H1 (cell line): Measurements from ENCODE around the gene EML5. TPM values are rescaled to one million over a fixed set of nuclear protein-coding genes. Genes with fewer than 3 reads are reported as not detected.

Source experiments
- CHD1 ChIP-seq: IDR thresholded peaks from 2 replicates; pipeline ENCODE4 v1.6.1; 2012; ENCODE audit warnings: low read depth, low read length, improper control_type of control experiment
- KDM4A ChIP-seq: IDR thresholded peaks from one replicate; pipeline ENCODE4 v1.7.1; 2012; ENCODE audit warnings: low read depth, mild to moderate bottlenecking, moderate library complexity, low read length, inconsistent platforms; ENCODE audit not compliant: severe bottlenecking
- NANOG ChIP-seq: IDR thresholded peaks from 2 replicates; pipeline ENCODE4 v1.6.1; 2011; ENCODE audit warnings: low read length, low read depth, mild to moderate bottlenecking, inconsistent platforms; ENCODE audit not compliant: insufficient read depth, poor library complexity, severe bottlenecking
- SIRT6 ChIP-seq: IDR thresholded peaks from one replicate; pipeline ENCODE4 v1.7.1; 2012; ENCODE audit warnings: low read length, inconsistent platforms
- SUZ12 ChIP-seq: fragments of 200-600 bp; sonication (generic); IDR thresholded peaks from 2 replicates; pipeline ENCODE4 v1.6.1; 2012; ENCODE audit warnings: mild to moderate bottlenecking, inconsistent platforms, low read length, moderate library complexity, mixed read lengths
- polyA plus RNA-seq, 7 experiments: library from polyadenylated mRNA; depleted of rRNA in 3 of 7; stranded (reverse) in 5 of 7; unstranded in 2 of 7; fragments of >200 nt in 5 of 7; fragments of 200-250 nt in 2 of 7; gene quantifications; 1 replicate in 5 of 7; 2 replicates in 1 of 7; 4 replicates in 1 of 7; pipeline versions ENCODE4 v1.2.1 to v1.2.3, GENCODE V29; 2011 to 2013; ENCODE audit warnings: missing spikeins in 2 of 7, mixed read lengths in 2 of 7
- total RNA-seq: library from RNA; stranded (reverse); fragmentation: NEBNext Ultra II Directional; extraction: Animal tissue kit (Norgen Biotek cat#: 25700); gene quantifications from 2 replicates; pipeline ENCODE4 v1.2.1, GENCODE V29; 2021

Gene EML5
- total and polyA plus RNA-seq, 2 of the 8 experiments (the other 6 are each of a cell fraction or from before 2014, with no cell fraction given): 0.39 to 0.88 TPM

- TF ChIP-seq CHD1 (no peak), KDM4A (no peak), NANOG (no peak), SIRT6 (no peak), SUZ12 (no peak)
Measured at GRCh38 chr14:88825503-88825902, 32.8 kb upstream of the EML5 start (continued).
